GM12891 (cell line): ENCODE data around the gene COP1.

ENCODE experiments used
- POLR2A ChIP-seq: IDR thresholded peaks from 2 replicates; pipeline ENCODE4 v1.6.1; 2011; ENCODE audit warnings: low read depth, low read length, control low read depth
- POLR2AphosphoS5 ChIP-seq: IDR thresholded peaks from 2 replicates; pipeline ENCODE4 v1.6.1; 2011; ENCODE audit warnings: low read depth, low read length, control low read depth
- SPI1 ChIP-seq: IDR thresholded peaks from 2 replicates; pipeline ENCODE4 v1.6.1; 2011; ENCODE audit warnings: low read depth, low read length, control low read depth

DNA sequence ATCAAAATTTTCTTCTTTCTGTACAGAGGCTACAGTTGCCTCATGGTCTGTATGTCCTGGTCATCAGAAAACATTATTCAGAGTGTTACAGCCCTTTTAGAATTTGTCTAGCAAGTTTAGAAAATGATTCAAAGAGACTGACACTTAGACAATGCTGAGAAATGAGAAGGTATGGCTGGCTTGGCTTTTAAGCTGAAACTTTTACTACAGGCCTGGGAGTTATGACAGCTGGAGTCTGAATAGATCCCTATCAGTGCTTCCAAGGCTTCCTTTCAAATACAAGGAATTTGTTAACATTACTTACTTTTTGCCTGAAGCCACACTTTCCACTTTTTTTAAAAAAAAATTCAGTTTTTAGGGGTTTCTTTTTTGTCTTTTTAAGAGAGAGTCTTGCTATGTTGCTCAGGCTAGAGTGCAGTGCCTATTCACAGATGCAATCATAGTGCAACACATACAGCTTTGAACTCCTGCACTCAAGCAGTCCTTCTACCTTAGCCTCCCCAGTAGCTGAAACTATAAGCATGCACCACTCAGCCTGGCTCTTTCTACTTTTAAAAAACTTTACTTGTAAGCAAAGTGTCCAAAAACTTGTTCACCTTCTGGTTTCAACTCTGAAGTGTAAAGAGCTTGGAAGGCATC lies 10.5 kb upstream of the COP1 start:
- TF ChIP-seq POLR2A (no peak), POLR2AphosphoS5 (no peak), SPI1 (no peak)
